ENCODE results near the gene ZNF45.

DNA sequence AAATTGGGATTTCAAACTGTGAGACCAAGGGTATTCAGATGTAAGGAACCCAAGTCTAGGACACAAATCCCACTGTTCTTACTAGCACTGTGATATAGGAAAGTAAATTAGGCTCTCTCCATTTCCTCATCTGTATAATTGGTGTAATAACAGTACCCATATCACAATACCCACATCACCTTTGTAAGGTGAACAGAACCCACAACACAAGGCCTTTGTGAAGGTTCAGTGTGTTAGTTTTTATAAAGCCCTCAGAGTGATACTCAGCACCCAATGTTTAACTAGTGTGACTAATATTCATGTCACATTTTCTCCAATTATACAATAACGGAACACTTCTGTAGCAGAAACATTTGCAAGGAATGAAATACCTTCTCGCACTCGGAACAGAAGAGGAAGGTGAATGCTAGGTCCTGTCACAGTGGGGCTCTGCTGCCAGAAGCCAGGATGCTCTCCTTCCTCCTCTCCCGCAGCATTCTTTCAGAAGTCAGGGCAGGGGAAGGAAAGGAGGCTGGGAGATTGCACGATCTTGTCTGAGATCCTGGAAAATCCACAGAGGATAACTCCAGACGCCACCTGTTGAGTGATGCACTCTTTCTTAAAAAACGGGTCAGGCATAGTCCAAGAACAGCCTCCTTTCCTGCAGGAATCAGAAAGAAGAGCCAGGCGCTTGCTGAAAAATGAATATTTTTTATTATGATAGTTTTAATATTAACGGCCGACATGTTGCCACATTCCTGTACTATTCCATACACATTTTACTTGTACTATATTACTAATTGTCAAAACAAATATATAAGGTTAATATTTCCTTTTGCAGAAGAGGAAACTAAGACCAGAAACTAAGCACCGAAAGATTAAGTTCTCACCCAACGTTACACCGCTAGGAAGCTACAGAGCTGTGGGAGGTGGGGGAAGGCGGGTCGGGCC is 762 bp downstream of the ZNF45 start:
- TF ChIP-seq, protein P1, sequence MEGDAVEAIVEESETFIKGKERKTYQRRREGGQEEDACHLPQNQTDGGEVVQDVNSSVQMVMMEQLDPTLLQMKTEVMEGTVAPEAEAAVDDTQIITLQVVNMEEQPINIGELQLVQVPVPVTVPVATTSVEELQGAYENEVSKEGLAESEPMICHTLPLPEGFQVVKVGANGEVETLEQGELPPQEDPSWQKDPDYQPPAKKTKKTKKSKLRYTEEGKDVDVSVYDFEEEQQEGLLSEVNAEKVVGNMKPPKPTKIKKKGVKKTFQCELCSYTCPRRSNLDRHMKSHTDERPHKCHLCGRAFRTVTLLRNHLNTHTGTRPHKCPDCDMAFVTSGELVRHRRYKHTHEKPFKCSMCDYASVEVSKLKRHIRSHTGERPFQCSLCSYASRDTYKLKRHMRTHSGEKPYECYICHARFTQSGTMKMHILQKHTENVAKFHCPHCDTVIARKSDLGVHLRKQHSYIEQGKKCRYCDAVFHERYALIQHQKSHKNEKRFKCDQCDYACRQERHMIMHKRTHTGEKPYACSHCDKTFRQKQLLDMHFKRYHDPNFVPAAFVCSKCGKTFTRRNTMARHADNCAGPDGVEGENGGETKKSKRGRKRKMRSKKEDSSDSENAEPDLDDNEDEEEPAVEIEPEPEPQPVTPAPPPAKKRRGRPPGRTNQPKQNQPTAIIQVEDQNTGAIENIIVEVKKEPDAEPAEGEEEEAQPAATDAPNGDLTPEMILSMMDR (conservative IDR thresholded peaks at IDR 0.05 in 1 of 2, IDR thresholded peaks at IDR 0.05 in 1 of 2; ENCODE audit: low read depth in 1 of 2, low read length in 2 of 2), result no peak
- TF ChIP-seq EZH2 (IDR thresholded peaks at IDR 0.05; ENCODE audit: low read length, missing control alignments), result no peak

Data from fibroblast of lung (primary cell).